ENCODE data around the gene SMIM30. TPM values are rescaled to one million over a fixed set of nuclear protein-coding genes. Genes with fewer than 3 reads are reported as not detected.
"Not testable (repeated sequence)": the region's sequence is repeated elsewhere in the genome, so short reads cannot be mapped to it uniquely, and the experiment has no call there.

The SMIM30 gene, protein sequence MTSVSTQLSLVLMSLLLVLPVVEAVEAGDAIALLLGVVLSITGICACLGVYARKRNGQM
- total RNA-seq (2014; rRNA removed; shearing (Covaris generic)), result 143 and 157 TPM in 2 replicates

DNA sequence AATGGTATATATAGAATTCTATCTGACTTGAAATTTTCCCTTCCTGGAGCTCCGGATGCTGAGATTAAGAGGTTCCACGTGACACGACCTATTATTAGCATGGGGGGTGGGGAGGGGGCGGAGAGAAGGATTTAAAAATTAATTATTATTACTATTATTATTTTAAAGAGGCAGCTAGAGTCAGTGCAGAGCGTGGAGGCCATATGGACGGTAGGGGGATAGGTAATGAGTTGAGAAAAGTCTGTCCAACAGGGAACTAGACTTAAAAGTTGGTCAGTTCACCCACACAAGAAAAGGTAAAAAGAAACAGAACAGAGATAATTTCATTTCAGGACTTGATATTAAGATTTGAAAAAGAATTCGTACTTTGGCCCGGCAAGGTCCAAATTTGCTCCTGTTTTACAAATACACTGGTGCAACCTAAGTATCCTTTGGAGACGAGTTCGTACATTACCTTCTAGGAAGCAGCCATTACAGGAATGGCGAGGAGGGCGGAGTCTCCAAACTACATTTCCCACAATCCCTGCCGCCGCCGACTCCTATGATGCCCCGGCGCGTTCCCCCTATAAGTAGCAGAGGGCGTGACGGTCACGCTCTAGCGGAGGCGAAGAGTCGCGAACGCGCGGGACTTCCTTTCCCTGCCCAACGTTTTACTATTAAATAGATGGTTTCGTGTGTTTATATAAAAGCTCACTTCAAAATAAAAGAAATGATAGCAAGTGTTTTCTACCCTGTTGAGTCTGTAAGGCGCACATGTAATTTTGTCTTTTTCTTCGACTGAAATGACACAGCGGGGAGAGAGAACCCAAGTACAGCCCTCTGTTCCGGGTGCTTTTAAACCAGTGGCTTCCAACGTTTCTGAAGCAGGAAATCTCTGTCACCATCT lies at the start of gene SMIM30:
Gene SMIM30 (minus strand): TSS at position 481 of the 886 bp plus-strand sequence. CDS start 976 bp downstream, outside the sequence.
- DNase-seq (ENCODE audit: low read depth), result peak; percentile 89

GRCh38 chr7:113166176-113166575 lies 47.8 kb upstream of the SMIM30 start:
- not testable (repeated sequence) for DNase-seq (ENCODE audit: low read depth)

DNA sequence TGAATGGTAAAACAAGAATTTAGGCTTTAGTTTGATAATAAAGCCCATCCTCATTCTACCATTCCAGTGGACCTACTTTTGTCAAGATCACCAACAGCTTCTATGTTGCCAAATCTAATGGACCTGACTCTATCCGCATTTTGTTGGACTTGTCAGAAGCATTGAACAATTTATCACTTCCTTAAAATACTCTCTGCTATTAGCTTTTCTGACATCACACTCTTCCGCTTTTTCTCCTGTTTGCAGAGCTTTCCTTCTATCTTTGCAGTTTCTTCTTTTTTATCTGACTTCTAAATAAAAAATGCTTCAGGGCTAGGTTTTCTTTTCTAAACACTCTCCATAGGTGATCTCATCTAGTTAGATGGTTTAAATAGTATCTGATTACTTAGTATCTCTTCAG lies 42.7 kb upstream of the SMIM30 start:
- DNase-seq (ENCODE audit: low read depth), result no peak

DNA sequence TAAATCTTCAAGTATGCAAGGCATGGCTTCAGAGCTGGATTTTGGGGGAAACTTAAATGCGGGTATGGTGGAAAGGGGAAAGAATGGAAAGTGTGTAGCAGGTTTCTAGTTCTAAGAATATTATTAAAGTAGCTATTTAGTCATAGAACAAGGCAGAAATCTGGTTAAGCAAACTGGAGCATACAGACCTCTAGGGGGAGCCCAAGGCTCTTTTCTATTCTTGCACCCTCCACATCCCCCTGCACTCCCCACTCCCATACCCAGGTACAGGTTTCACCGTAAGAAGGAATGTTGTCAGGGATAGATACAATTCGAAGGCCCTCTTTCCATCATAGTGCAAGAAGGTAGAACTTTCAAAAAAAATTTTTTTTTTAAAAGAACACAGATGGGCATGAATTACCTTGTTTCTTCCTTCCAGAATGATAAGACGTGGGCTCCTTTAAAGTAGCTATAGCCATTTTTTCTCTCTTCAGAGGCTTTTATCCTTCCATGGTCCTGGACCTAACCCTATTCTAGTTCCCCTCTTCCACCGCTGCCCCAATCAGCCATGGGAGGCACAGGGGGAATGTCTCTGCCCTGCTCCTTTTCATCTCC lies 41.5 kb upstream of the SMIM30 start:
- DNase-seq (ENCODE audit: low read depth), result peak; percentile 38

- no peak for DNase-seq (ENCODE audit: low read depth)
Observed at GRCh38 chr7:113158756-113159155, 40.4 kb upstream of the SMIM30 start.

DNA sequence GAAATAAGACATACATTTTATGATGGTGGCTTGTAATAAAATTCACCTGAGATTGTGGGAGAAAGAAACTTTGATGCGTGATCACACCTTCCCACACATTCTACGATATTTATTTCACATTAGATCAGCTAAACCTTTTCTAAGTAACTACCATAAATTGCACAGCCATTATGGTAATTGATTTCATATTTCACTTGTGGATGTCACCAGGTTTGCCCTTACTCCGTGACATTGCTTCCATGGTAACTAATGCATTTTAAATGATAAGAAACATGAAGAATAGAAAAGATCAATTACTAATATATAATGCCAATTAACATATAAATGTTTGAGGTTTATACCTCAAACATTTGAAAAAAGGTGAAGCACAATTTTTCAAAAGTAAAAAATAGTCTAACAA lies 35.8 kb upstream of the SMIM30 start:
- DNase-seq (ENCODE audit: low read depth), result no peak

DNA sequence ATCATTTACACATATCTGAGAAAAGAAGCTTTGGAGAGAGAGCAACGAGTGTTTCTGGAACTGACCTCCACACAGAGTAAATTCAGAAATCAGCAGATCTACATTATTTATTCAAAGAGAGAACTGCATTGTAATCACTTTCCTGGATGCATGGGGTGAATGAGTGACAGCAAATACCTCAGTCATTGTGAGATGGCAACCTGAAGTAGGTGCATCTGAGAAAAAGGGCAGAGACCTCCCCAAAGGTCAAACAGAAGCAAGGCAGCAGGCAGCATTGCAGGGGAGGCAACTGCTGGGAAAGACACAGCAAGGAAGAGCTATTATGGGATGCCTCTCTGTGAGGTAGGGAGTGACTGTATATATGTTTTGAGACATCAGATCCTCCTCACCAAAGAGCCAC lies 26.5 kb upstream of the SMIM30 start:
- DNase-seq (ENCODE audit: low read depth), result no peak

GRCh38 chr7:113143486-113144257 lies 25.3 kb upstream of the SMIM30 start:
- no peak for DNase-seq (ENCODE audit: low read depth)

DNA sequence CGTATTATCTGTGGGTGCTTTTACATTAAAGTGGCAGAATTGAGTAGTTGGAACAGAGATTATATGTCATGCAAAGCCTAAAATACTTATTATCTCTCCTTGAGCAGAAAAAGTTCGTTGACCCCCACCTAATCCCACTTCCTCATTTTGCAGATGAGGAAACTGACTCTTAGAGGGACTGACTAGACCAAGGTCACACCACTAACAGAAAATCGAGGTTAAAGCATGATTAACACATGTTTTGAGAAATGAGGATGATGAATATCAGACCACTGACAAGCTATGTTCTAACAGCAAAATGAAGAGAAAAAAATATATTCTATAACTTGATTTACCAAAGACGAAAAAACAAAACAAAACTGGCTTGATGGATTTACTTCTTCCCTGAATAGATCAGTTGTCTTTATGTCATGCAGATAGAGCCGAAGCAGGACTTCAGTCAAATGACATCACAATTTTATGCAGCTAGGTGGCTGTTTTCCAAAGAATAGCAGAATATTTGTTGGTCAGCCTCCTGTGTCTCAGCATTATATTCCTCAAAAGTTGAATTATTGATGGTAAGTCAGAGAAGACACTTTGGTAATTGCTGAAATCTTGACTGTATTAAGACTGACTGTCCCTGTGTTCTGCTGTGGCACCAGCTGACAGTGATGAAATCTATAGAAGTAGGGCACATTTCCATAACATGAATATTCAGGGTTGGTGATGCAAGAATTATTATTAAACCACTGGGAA lies 24.2 kb upstream of the SMIM30 start:
- no peak for DNase-seq (ENCODE audit: low read depth)

GRCh38 chr7:113141803-113142202 lies 23.4 kb upstream of the SMIM30 start:
- no peak for DNase-seq (ENCODE audit: low read depth)

- DNase-seq (ENCODE audit: low read depth), result no peak
Observed at GRCh38 chr7:113140956-113141355, 22.6 kb upstream of the SMIM30 start.

- DNase-seq (ENCODE audit: low read depth), result no peak
Observed at GRCh38 chr7:113137241-113137640, 18.9 kb upstream of the SMIM30 start.

DNA sequence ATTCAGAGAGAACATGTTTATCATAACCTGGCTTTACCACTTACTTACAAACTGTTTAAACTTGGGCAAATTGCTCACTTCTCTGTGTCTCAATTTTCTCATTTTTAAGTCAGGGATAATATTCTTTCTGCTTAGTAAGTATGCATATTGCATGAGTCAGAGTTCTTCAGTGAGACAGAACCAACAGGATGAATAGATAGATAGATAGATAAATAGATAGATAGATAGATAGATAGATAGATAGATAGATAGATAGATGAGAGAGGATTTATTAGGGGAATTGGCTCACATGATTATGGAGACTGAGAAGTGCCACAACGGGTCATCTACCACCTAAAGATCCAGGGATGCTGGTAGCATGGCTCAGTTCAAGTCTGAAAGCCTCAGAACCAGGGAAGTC lies 15.7 kb upstream of the SMIM30 start:
- DNase-seq (ENCODE audit: low read depth), result no peak

GRCh38 chr7:113131367-113131766 lies 13.0 kb upstream of the SMIM30 start:
- DNase-seq (ENCODE audit: low read depth), result no peak

GRCh38 chr7:113128031-113128430 lies 9.7 kb upstream of the SMIM30 start:
- peak; percentile 19 for DNase-seq (ENCODE audit: low read depth)

GRCh38 chr7:113125728-113126127 lies 7.4 kb upstream of the SMIM30 start:
- DNase-seq (ENCODE audit: low read depth), result no peak

GRCh38 chr7:113122744-113123143 lies 4.4 kb upstream of the SMIM30 start:
- DNase-seq (ENCODE audit: low read depth), result no peak

DNA sequence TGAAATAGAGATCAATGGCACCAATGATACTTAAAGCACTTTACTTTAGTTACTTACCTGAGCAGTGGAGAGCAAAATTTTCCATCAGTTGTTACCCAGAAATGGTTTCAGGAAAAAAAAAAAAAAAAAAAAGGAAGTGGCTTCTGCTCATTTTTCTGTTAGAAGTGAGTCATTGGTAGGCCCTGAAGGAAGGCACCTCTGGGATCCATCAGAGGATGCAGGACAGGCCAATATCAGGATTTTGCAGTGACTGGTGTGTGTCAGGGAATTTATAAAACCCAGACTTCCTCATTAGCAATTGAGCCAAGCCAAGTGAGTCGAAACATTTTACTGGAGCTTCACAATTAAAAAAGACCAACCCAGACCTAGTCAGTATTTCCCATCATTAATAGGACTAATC lies 2.3 kb upstream of the SMIM30 start:
- DNase-seq (ENCODE audit: low read depth), result peak; percentile 23

- DNase-seq (ENCODE audit: low read depth), result no peak
Observed at GRCh38 chr7:113119429-113119828, 1.1 kb upstream of the SMIM30 start.

DNA sequence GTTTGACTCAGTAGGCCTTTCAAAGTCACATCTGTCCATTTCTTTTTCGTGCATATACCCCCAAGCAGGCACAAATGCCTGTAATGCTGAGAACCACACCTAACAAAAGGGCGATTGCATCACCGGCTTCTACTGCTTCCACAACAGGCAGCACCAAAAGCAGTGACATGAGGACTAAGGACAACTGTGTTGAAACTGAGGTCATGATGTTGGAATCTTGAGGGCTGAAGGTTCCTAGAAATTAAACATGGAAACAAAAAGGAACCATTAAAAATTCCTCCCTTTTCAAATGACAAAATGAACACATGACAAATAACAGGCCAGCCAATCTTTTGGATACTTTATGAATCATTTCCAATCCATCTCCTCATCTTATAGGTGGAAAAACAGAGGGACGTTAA lies 980 bp downstream of the SMIM30 start:
- not testable (repeated sequence) for DNase-seq (ENCODE audit: low read depth)

DNA sequence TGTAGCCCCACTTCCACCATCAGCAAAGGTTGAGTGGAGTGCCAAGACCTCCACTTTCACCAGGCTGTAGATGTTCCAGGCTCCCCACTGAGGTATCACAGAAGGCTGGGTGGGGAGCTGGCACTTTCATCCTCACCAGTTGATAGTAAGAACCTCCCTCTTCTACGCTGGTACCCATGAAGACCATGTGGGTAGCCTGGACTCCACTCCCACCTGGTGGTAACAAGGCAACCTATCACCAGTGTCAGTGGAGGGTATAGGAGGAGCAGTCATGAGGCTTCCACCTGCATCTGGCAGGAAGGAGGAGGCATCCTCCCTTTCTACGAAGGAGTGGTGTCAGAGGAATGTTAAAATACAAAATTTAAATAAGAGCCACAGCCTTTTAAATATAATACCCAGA lies 4.4 kb downstream of the SMIM30 start:
- peak; percentile 24 for DNase-seq (ENCODE audit: low read depth)

- DNase-seq (ENCODE audit: low read depth), result no peak
Observed at GRCh38 chr7:113109718-113110117, 8.6 kb downstream of the SMIM30 start.

Measured in RPMI7951 (cell line).